Gastrocnemius medialis (tissue), 4 donors: ENCODE results near the gene DNM1L.

Experiments
- CTCF ChIP-seq, 5 experiments: fragments of 450-650 bp in 3 of 5; fragments of 200-600 bp in 2 of 5; sonication (generic) in 2 of 5; IDR thresholded peaks in 4 of 5; conservative IDR thresholded peaks in 1 of 5; 1 replicate in 4 of 5; 2 replicates in 1 of 5; pipeline ENCODE4 v1.5.1; 2016 to 2019; ENCODE audit warnings: antibody characterized with exemption in 5 of 5, mild to moderate bottlenecking in 3 of 5, moderate library complexity in 3 of 5
- POLR2A ChIP-seq, 2 donors: fragments of 450-650 bp; IDR thresholded peaks; one replicate each; pipeline ENCODE4 v1.6.1; 2017; ENCODE audit warnings: antibody characterized with exemption in 2 of 2, mild to moderate bottlenecking in 2 of 2, moderate library complexity in 2 of 2

GRCh38 chr12:32718926-32719325, 39.8 kb downstream of the DNM1L start:
- TF ChIP-seq CTCF (IDR thresholded peaks at IDR 0.05 in 4 of 5, conservative IDR thresholded peaks at IDR 0.05 in 1 of 5): no peak
- TF ChIP-seq POLR2A (IDR thresholded peaks at IDR 0.05): no peak
